Body of pancreas (tissue), 4 donors: Measurements from ENCODE around the gene EVA1A.

Experiments used
- POLR2A ChIP-seq, 3 donors: fragments of 450-650 bp; IDR thresholded peaks; one replicate each; pipeline ENCODE4 v1.6.1; 2016; ENCODE audit warnings: antibody characterized with exemption in 3 of 3, mild to moderate bottlenecking in 2 of 3
- TF ChIP-seq, protein P1 (sequence below), 7 experiments: fragments of 450-650 bp in 4 of 7; fragments of 200-600 bp in 3 of 7; sonication (generic) in 3 of 7; IDR thresholded peaks; one replicate each; pipeline ENCODE4 v1.5.1; 2016 to 2019; ENCODE audit warnings: antibody characterized with exemption in 7 of 7

DNA sequence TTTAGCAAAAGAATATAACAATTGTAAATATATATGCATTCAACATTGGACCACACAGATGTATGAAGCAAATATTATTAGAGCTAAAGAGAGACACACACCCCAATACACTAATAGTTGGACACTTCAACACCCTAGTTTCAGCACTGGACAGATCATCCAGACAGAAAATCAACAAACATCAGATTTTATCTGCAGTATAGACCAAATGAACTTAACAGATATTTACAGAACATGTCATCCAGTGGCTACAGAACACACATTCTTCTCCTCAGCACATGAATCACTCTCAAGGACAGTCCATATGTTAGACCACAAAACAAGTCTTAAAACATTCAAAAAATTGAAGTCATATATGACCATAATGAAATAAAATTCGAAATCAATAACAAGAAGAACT is 22.1 kb upstream of the EVA1A start:
- TF ChIP-seq, protein P1, sequence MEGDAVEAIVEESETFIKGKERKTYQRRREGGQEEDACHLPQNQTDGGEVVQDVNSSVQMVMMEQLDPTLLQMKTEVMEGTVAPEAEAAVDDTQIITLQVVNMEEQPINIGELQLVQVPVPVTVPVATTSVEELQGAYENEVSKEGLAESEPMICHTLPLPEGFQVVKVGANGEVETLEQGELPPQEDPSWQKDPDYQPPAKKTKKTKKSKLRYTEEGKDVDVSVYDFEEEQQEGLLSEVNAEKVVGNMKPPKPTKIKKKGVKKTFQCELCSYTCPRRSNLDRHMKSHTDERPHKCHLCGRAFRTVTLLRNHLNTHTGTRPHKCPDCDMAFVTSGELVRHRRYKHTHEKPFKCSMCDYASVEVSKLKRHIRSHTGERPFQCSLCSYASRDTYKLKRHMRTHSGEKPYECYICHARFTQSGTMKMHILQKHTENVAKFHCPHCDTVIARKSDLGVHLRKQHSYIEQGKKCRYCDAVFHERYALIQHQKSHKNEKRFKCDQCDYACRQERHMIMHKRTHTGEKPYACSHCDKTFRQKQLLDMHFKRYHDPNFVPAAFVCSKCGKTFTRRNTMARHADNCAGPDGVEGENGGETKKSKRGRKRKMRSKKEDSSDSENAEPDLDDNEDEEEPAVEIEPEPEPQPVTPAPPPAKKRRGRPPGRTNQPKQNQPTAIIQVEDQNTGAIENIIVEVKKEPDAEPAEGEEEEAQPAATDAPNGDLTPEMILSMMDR (IDR thresholded peaks at IDR 0.05), result no peak
- TF ChIP-seq POLR2A (IDR thresholded peaks at IDR 0.05), result no peak
